ENCODE results near the gene ALPK3. TPM values are rescaled to one million over a fixed set of nuclear protein-coding genes. Genes with fewer than 3 reads are reported as not detected.

ALPK3 gene
- total and polyA plus RNA-seq, 10 of the 15 experiments (the other 5 are each of a cell fraction or from before 2014, with no cell fraction given) = under 0.01 to 0.05 (median 0.02) TPM; not detected in 6

- WGBS (ENCODE audit: insufficient coverage, insufficient replicate concordance, low lambda C conversion rate, missing lambda C conversion rate) = 31% methylated on average over 6 of the region's 6 CpGs
- ChIA-PET POLR2A (no interaction called here), RAD21 (ENCODE audit: unreplicated experiment) (interaction anchor here (0.6 kb wide), 1 partner anchor 102 kb away, joined by 3 read pairs; no protein-coding TSS in a partner anchor), SMC1A (ENCODE audit: uncharacterized antibody, unreplicated experiment) (interaction anchor here (1.4 to 1.6 kb wide), 3 partner anchors 102 to 218 kb away, joined by 3 to 5 read pairs (median 5); no protein-coding TSS in a partner anchor), CTCF (interaction anchor here (0.8 to 1.2 kb wide), 2 partner anchors 102 to 195 kb away, joined by 3 to 5 read pairs; no protein-coding TSS in a partner anchor)
- TF ChIP-seq NFXL1 (IDR thresholded peaks at IDR 0.05; ENCODE audit: borderline replicate concordance) (no peak), POLR2A (IDR thresholded peaks at IDR 0.05; ENCODE audit: low read depth, low read length) (no peak), FOXK2 (IDR thresholded peaks at IDR 0.05) (no peak), RAD21 (IDR thresholded peaks at IDR 0.05; ENCODE audit: insufficient read depth, low read depth, low read length) (peak; percentile 51), SPI1 (IDR thresholded peaks at IDR 0.05; ENCODE audit: borderline replicate concordance, insufficient read depth, low read depth, low read length) (no peak), ETV6 (conservative IDR thresholded peaks at IDR 0.05 in 1 of 2, IDR thresholded peaks at IDR 0.05 in 1 of 2; ENCODE audit: borderline replicate concordance in 1 of 2, low read depth in 1 of 2) (no peak), CBX3 (IDR thresholded peaks at IDR 0.05; ENCODE audit: borderline replicate concordance, low read depth) (no peak), TARDBP (IDR thresholded peaks at IDR 0.05; ENCODE audit: borderline replicate concordance) (no peak), SMC3 (IDR thresholded peaks at IDR 0.05; ENCODE audit: borderline replicate concordance, low read length) (peak; percentile 30; the same call in 1 of the 2 replicates), BACH1 (IDR thresholded peaks at IDR 0.05; ENCODE audit: borderline replicate concordance) (no peak), YY1 (IDR thresholded peaks at IDR 0.05; ENCODE audit: low read depth, low read length) (no peak), PRDM15 (CRISPR knock-in tag; IDR thresholded peaks at IDR 0.05) (no peak), STAT1 (conservative IDR thresholded peaks at IDR 0.05) (no peak), CTCF (IDR thresholded peaks at IDR 0.05 in 2 of 3, conservative IDR thresholded peaks at IDR 0.05 in 1 of 3; ENCODE audit: control insufficient read depth in 2 of 3, extremely low read depth in 1 of 3, insufficient read depth in 1 of 3, low read depth in 3 of 3, low read length in 3 of 3) (peak; percentile 43 to 52 (median 47); a peak in 4 of 6 replicates)
- no peaks in the 10 kb centered on the region for H3K36me3 ChIP-seq (ENCODE audit: control insufficient read depth in 2 of 2, insufficient read depth in 2 of 2, low read length in 1 of 2)
- H3K9ac ChIP-seq (ENCODE audit: control insufficient read depth, insufficient read depth, low read length) = no peak overlapping the region
- FAIRE-seq = no peak
- H3K4me3 ChIP-seq = no peak overlapping the region
- peaks cover 0 to 4% of the 10 kb centered on the region in 2 experiments; a peak in 3 of 4 replicates for H3K27me3 ChIP-seq (replicated peaks in 1 of 2; ENCODE audit: control insufficient read depth in 2 of 2, insufficient read depth in 2 of 2, low read length in 1 of 2)
- in situ Hi-C loops (cut with MboI) = no loop called here
- intact Hi-C loops (cut with micrococcal nuclease; ENCODE audit: unreplicated experiment) = loop anchor here (1.0 kb wide), 1 partner anchor 102 kb away; no protein-coding TSS in a partner anchor
- H3K4me2 ChIP-seq (ENCODE audit: control insufficient read depth, insufficient read depth) = no peak overlapping the region
- no peaks in the 10 kb centered on the region for H3K4me1 ChIP-seq (ENCODE audit: control insufficient read depth, insufficient read depth, low read length)
- BruUV-seq (replicated peaks) = no TSS peak
- ATAC-seq = peak; percentile 88
- H4K20me1 ChIP-seq (ENCODE audit: control insufficient read depth, insufficient read depth) = no peaks in the 10 kb centered on the region
- H3K79me2 ChIP-seq (ENCODE audit: control insufficient read depth, insufficient read depth, low read length) = no peaks in the 10 kb centered on the region
- H3K9me3 ChIP-seq (replicated peaks; ENCODE audit: control insufficient read depth, insufficient read depth, low read length) = no peaks in the 10 kb centered on the region
- H2AFZ ChIP-seq (ENCODE audit: control insufficient read depth, low read depth, low read length) = no peak overlapping the region
- H3K27ac ChIP-seq (ENCODE audit: control insufficient read depth, insufficient read depth) = no peak overlapping the region
- DNase-seq (ENCODE audit: low read depth, low spot score) = no peak
Measured at GRCh38 chr15:84826369-84826823, 9.2 kb downstream of the ALPK3 start.

All from GM12878 (cell line).